Natural killer cell (primary cell): ENCODE measurements around the gene ATP8B1. TPM values are rescaled to one million over a fixed set of nuclear protein-coding genes. Genes with fewer than 3 reads are reported as not detected.

ENCODE experiments used
- ATAC-seq, 3 donors: fragments of 150-1000 bp in 2 of 3; fragments of 200-7000 bp in 1 of 3; cut with Tn5 transposase; 1 replicate in 1 of 3; 2 replicates in 2 of 3; pipeline ENCODE4 v1.10.0; 2021; ENCODE audit warnings: mild to moderate bottlenecking in 2 of 3, moderate library complexity in 2 of 3
- DNase-seq, 2 donors: peaks; one replicate each; pipeline versions ENCODE4 v3.0.0 to v3.0.0-alpha.2; 2013 to 2021; ENCODE audit warnings: mixed read lengths in 1 of 2
- H3K27ac ChIP-seq: one replicate; pipeline ENCODE4 v1.5.1; 2013; ENCODE audit warnings: mild to moderate bottlenecking, low read length
- H3K27me3 ChIP-seq: one replicate; pipeline ENCODE4 v1.6.1; 2013; ENCODE audit warnings: low read length; ENCODE audit not compliant: control insufficient read depth, insufficient read depth
- H3K36me3 ChIP-seq: one replicate; pipeline ENCODE4 v1.6.1; 2013; ENCODE audit warnings: low read length; ENCODE audit not compliant: control insufficient read depth, insufficient read depth
- H3K4me1 ChIP-seq: one replicate; pipeline ENCODE4 v1.6.1; 2013; ENCODE audit warnings: low read length; ENCODE audit not compliant: control insufficient read depth, insufficient read depth
- H3K4me3 ChIP-seq: one replicate; pipeline ENCODE4 v1.5.1; 2013; ENCODE audit warnings: low read length
- H3K9me3 ChIP-seq: one replicate; pipeline ENCODE4 v1.6.1; 2013; ENCODE audit warnings: low read length; ENCODE audit not compliant: control insufficient read depth, insufficient read depth
- H3K27ac Mint-ChIP-seq, 2 donors: one replicate each; pipeline ENCODE4 v1.8.0; 2022; ENCODE audit warnings: mild to moderate bottlenecking in 2 of 2, mixed read lengths in 2 of 2, moderate library complexity in 1 of 2
- H3K27me3 Mint-ChIP-seq, 2 donors: one replicate each; pipeline ENCODE4 v1.8.0; 2022; ENCODE audit warnings: low read depth in 2 of 2, mixed read lengths in 2 of 2
- H3K36me3 Mint-ChIP-seq: one replicate; pipeline ENCODE4 v1.8.0; 2022; ENCODE audit warnings: mixed read lengths
- H3K4me1 Mint-ChIP-seq, 2 donors: one replicate each; pipeline ENCODE4 v1.8.0; 2022; ENCODE audit warnings: mixed read lengths in 2 of 2
- H3K4me3 Mint-ChIP-seq: one replicate; pipeline ENCODE4 v1.8.0; 2022; ENCODE audit warnings: mild to moderate bottlenecking, moderate library complexity, mixed read lengths
- H3K9me3 Mint-ChIP-seq, 2 donors: one replicate each; pipeline ENCODE4 v1.8.0; 2022; ENCODE audit warnings: mixed read lengths in 2 of 2
- CTCF ChIP-seq: fragments of 200-600 bp; IDR thresholded peaks from one replicate; pipeline ENCODE4 v1.8.0; 2022; ENCODE audit warnings: antibody characterized with exemption
- WGBS: methylation state at CpG from one replicate; pipeline ENCODE4 v1.1.7; 2013; ENCODE audit warnings: missing lambda C conversion rate; ENCODE audit not compliant: insufficient coverage; 5-methylcytosine and 5-hydroxymethylcytosine counted together
- intact Hi-C: fragments of 100-400 bp; cut with micrococcal nuclease; formaldehyde crosslinking; loops from one replicate; pipeline ENCODE4 v1.14.2; 2022
- total RNA-seq, 4 donors: library from RNA; stranded (reverse); fragments of 120-200 nt in 1 of 4; gene quantifications; one replicate each; pipeline versions ENCODE4 v1.2.3 to v1.2.4, GENCODE V29; 2013 to 2022

The ATP8B1 gene
- total RNA-seq, 3 donors from 2014 or later (not counting 1 experiment from before 2014, with no cell fraction given) = not detected

DNA sequence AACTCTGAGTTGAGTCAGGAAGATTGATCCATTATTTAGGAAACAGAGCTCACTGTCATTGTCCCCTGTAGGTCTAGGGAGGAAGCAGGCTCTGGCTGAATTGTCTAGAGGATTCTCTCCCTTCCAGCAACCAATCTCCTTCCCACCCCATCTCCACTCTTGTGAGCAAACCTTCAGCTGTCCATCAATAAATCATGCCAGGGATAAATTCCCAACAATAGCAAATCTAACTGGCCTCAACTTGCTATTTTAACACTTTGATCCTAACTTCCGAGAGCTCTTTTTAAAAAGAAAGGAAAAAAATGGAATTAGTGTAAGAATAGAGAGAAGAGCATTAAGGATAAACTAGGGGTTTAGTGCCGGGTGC is 53.5 kb downstream of the ATP8B1 start:
- Mint-ChIP-seq H3K4me1 (peaks cover 9% of the 10 kb centered on the region in 2 donors), H3K36me3 (no peaks in the 10 kb centered on the region), H3K4me3 (no peak overlapping the region), H3K27me3 (no peaks in the 10 kb centered on the region), H3K27ac (no peak overlapping the region), H3K9me3 (no peaks in the 10 kb centered on the region)
- 100% methylated on average over 2 of the region's 2 CpGs for WGBS
- no peak for TF ChIP-seq CTCF
- Histone ChIP-seq H3K36me3 (no peaks in the 10 kb centered on the region), H3K9me3 (no peaks in the 10 kb centered on the region), H3K27ac (no peak overlapping the region), H3K27me3 (no peaks in the 10 kb centered on the region), H3K4me1 (no peaks in the 10 kb centered on the region), H3K4me3 (no peak overlapping the region)
- no peak for DNase-seq
- intact Hi-C loops = no loop called here
- ATAC-seq = no peak

GRCh38 chr18:57748770-57749603 is 54.1 kb downstream of the ATP8B1 start:
- Histone ChIP-seq H3K27ac (no peak overlapping the region), H3K4me1 (no peaks in the 10 kb centered on the region), H3K4me3 (no peak overlapping the region), H3K9me3 (no peaks in the 10 kb centered on the region), H3K36me3 (no peaks in the 10 kb centered on the region), H3K27me3 (no peaks in the 10 kb centered on the region)
- intact Hi-C loops = no loop called here
- Mint-ChIP-seq H3K36me3 (no peaks in the 10 kb centered on the region), H3K27me3 (no peaks in the 10 kb centered on the region), H3K27ac (no peak overlapping the region), H3K9me3 (no peaks in the 10 kb centered on the region), H3K4me3 (no peak overlapping the region), H3K4me1 (peaks cover 7 to 9% of the 10 kb centered on the region in 2 donors)
- DNase-seq (no peak), ATAC-seq (no peak)
- no CpG with 5 or more reads among the region's 1 CpG for WGBS
- no peak for TF ChIP-seq CTCF

- DNase-seq (no peak), ATAC-seq (no peak)
- Histone ChIP-seq H3K27me3 (no peaks in the 10 kb centered on the region), H3K4me3 (no peak overlapping the region), H3K4me1 (no peaks in the 10 kb centered on the region), H3K36me3 (no peaks in the 10 kb centered on the region), H3K27ac (no peak overlapping the region), H3K9me3 (no peaks in the 10 kb centered on the region)
- H3K9me3 Mint-ChIP-seq = no peaks in the 10 kb centered on the region
- H3K36me3 Mint-ChIP-seq = no peaks in the 10 kb centered on the region
- intact Hi-C loops = no loop called here
- WGBS = 86% methylated on average over 3 of the region's 5 CpGs
- H3K27ac Mint-ChIP-seq = no peak overlapping the region
- H3K27me3 Mint-ChIP-seq = no peaks in the 10 kb centered on the region
- peaks cover 5 to 6% of the 10 kb centered on the region in 2 donors for H3K4me1 Mint-ChIP-seq
- no peak overlapping the region for H3K4me3 Mint-ChIP-seq
- no peak for TF ChIP-seq CTCF
Measured at GRCh38 chr18:57747809-57748680, 55.1 kb downstream of the ATP8B1 start.
